GM21390 (cell line): ENCODE measurements around the gene HMX3.

Experiments used
- ATAC-seq: cut with Tn5 transposase; IDR thresholded peaks from one replicate; pipeline ENCODE4 v1.9.1; 2021; ENCODE audit not compliant: unreplicated experiment

HMX3 gene

GRCh38 chr10:123133541-123134342, 2.0 kb upstream of the HMX3 start:
- ATAC-seq = no peak

GRCh38 chr10:123134343-123134914, 1.3 kb upstream of the HMX3 start:
- no peak for ATAC-seq

GRCh38 chr10:123134915-123135414, 805 bp upstream of the HMX3 start:
- no peak for ATAC-seq

GRCh38 chr10:123136221-123136805, 543 bp downstream of the HMX3 start:
- ATAC-seq = no peak

- no peak for ATAC-seq
Observed at GRCh38 chr10:123136806-123137642, 1.3 kb downstream of the HMX3 start.

- ATAC-seq = no peak
Observed at GRCh38 chr10:123139165-123139520, 3.4 kb downstream of the HMX3 start.

GRCh38 chr10:123139521-123140163, 3.9 kb downstream of the HMX3 start:
- no peak for ATAC-seq

GRCh38 chr10:123140164-123140982, 4.6 kb downstream of the HMX3 start:
- ATAC-seq = no peak

- ATAC-seq = no peak
Observed at GRCh38 chr10:123140983-123141390, 5.2 kb downstream of the HMX3 start.

GRCh38 chr10:123141791-123142700, 6.3 kb downstream of the HMX3 start:
- no peak for ATAC-seq

GRCh38 chr10:123142701-123143161, 7.0 kb downstream of the HMX3 start:
- ATAC-seq = no peak

GRCh38 chr10:123143162-123143824, 7.5 kb downstream of the HMX3 start:
- no peak for ATAC-seq

- no peak for ATAC-seq
Observed at GRCh38 chr10:123143825-123144168, 8.0 kb downstream of the HMX3 start.

GRCh38 chr10:123144697-123145541, 9.1 kb downstream of the HMX3 start:
- ATAC-seq = no peak

GRCh38 chr10:123145542-123146012, 9.8 kb downstream of the HMX3 start:
- ATAC-seq = no peak

GRCh38 chr10:123146013-123146893, 10.5 kb downstream of the HMX3 start:
- no peak for ATAC-seq
